ENCODE results near the gene C12orf57. TPM values are rescaled to one million over a fixed set of nuclear protein-coding genes. Genes with fewer than 3 reads are reported as not detected.

Gene C12orf57
- total RNA-seq, 4 donors from 2014 or later = 344 to 666 (median 383) TPM

DNA sequence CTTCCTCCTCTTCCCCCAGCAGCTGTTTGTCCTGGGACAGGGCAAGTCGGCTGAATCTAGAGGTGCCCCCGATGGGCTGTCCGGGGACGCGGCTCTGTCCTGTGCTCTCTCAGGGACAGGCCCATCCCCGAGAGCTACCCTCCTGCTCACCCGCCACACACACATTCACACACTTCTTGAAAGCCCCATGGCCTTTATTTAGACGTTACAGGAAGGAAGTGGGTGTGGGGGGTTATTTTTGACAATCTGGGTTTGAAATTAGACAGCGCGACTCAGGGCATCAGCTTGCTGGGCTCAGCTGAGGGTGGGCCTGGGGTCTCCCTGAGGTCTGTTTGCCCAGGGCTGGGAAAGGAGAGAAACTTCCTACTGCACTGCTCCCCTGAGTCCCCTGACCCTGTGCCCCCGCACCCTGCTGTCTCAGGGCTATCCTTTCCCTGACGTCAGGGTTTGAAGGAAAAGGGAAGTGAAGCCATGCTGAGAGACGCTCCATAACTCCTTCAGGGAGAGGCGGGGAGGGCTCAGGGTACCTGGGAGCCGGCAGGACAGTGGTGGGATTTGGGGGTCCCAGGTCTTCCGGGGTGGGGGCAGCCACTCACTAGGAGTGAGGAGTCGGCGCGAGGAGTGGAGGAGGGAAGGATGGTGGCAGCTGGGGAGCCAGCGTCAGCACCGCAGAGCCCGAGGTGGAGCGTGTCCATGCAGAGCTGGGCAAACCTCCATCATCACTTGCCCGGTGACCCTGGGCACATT lies 15.4 kb downstream of the C12orf57 start:
- Histone ChIP-seq H3K27me3 (no peaks in the 10 kb centered on the region), H3K36me3 (no peaks in the 10 kb centered on the region), H3K4me1 (peaks cover 20 to 33% of the 10 kb centered on the region in 2 donors), H3K9me3 (no peaks in the 10 kb centered on the region), H3K27ac (peak overlapping the region; percentile 5 to 73 (median 46)), H3K4me3 (replicated peaks in 1 of 3) (no peak overlapping the region)
- peak in 1 of 2 donors; percentile 8 for TF ChIP-seq POLR2A (IDR thresholded peaks at IDR 0.05)
- TF ChIP-seq, protein P1, sequence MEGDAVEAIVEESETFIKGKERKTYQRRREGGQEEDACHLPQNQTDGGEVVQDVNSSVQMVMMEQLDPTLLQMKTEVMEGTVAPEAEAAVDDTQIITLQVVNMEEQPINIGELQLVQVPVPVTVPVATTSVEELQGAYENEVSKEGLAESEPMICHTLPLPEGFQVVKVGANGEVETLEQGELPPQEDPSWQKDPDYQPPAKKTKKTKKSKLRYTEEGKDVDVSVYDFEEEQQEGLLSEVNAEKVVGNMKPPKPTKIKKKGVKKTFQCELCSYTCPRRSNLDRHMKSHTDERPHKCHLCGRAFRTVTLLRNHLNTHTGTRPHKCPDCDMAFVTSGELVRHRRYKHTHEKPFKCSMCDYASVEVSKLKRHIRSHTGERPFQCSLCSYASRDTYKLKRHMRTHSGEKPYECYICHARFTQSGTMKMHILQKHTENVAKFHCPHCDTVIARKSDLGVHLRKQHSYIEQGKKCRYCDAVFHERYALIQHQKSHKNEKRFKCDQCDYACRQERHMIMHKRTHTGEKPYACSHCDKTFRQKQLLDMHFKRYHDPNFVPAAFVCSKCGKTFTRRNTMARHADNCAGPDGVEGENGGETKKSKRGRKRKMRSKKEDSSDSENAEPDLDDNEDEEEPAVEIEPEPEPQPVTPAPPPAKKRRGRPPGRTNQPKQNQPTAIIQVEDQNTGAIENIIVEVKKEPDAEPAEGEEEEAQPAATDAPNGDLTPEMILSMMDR (IDR thresholded peaks at IDR 0.05) = no peak
- intact Hi-C loops (cut with DNase I) = no loop called here
- DNase-seq = no peak
- 73 to 77% methylated on average over 21 to 24 of the region's 24 CpGs for WGBS, 2 donors

DNA sequence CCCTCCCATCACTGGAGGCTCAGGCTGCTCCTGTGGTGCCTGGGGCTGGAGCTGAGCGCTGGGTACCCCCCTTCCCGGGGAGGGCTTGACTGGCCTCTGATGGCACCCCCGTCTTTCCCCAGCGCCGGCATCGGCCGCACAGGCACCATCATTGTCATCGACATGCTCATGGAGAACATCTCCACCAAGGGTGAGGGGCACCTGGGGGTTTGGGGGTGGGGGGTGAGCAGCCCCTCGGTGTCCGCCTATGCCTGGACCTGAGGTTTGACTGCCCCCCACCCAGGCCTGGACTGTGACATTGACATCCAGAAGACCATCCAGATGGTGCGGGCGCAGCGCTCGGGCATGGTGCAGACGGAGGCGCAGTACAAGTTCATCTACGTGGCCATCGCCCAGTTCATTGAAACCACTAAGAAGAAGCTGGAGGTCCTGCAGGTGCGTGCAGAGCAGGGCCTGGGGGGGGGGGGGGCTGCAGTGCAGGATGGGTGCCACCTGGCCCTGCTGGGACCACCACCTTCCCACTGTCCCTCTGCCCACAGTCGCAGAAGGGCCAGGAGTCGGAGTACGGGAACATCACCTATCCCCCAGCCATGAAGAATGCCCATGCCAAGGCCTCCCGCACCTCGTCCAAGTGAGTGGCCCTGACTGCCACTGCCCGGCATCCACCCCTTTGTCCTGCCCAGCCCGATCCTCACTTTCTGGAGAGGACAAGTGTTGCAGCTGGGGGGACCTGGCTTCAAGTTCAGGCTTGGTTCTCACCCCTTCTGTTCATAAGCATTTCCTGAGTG lies 16.2 kb downstream of the C12orf57 start:
- DNase-seq = no peak
- intact Hi-C loops (cut with DNase I) = loop anchor here (5.0 kb wide), 1 partner anchor 57 kb away; the partner anchor contains the start of gene LPCAT3
- Histone ChIP-seq H3K36me3 (no peaks in the 10 kb centered on the region), H3K4me1 (peaks cover 28 to 41% of the 10 kb centered on the region in 2 donors), H3K4me3 (replicated peaks in 1 of 3) (no peak overlapping the region), H3K27ac (peak overlapping the region in 1 of 3 donors; percentile 87), H3K9me3 (no peaks in the 10 kb centered on the region), H3K27me3 (no peaks in the 10 kb centered on the region)
- no peak for TF ChIP-seq POLR2A (IDR thresholded peaks at IDR 0.05)
- TF ChIP-seq, protein P1 (IDR thresholded peaks at IDR 0.05) = no peak
- 87 to 90% methylated on average over 11 to 17 of the region's 26 CpGs for WGBS, 2 donors

DNA sequence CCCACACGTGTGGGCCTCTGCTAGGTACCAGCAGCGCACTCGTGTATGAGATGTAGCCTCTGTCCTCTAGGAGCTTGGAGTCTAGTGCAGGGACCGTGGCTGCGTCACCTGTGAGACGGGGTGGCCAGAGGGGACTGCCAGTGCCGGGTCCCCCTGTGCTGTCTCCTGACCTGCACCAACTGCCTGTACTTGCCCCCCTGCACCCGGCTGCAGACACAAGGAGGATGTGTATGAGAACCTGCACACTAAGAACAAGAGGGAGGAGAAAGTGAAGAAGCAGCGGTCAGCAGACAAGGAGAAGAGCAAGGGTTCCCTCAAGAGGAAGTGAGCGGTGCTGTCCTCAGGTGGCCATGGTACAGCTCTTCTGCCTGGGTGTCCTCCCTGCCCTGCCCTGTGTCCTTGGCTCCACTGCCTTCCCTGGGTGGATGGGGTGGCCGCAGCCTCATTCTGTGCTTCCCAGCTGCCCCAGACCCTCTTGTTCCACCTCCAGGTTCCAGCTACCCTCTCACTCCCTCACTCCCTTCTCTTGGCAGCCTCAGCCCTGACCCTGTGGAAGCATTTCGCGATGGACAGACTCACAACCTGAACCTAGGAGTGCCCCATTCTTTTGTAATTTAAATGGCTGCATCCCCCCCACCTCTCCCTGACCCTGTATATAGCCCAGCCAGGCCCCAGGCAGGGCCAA lies 16.9 kb downstream of the C12orf57 start:
- intact Hi-C loops (cut with DNase I) = loop anchor here (5.0 kb wide), 1 partner anchor 57 kb away; the partner anchor contains the start of gene LPCAT3
- Histone ChIP-seq H3K4me3 (replicated peaks in 1 of 3) (no peak overlapping the region), H3K27me3 (no peaks in the 10 kb centered on the region), H3K27ac (peak overlapping the region; percentile 87 to 98 (median 97)), H3K9me3 (no peaks in the 10 kb centered on the region), H3K36me3 (peaks cover 5 to 6% of the 10 kb centered on the region in 2 donors), H3K4me1 (peaks cover 32 to 47% of the 10 kb centered on the region in 2 donors)
- TF ChIP-seq POLR2A (IDR thresholded peaks at IDR 0.05) = no peak
- TF ChIP-seq, protein P1 (IDR thresholded peaks at IDR 0.05) = no peak
- WGBS, 2 donors = 81 to 85% methylated on average over 12 to 13 of the region's 13 CpGs
- DNase-seq = no peak

DNA sequence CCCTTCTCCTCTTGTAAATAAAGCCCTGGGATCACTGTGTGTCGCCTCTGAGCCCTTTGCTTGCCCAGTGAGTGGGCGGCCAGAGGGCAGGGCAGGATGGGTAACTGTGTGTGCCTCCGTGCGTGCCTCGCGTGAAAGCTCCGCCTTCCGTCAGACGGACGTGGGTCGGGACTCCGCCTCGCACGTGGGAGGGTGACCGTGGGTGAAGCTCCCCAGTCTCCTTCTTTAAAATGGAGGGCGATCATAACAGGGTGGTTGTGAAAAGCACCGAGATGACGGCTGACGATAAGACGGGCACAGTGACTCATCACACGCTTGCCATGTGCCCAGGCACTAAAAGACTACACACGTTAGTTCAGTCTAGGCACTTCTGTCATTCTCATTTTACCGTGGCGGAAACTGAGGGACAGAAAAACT lies 17.5 kb downstream of the C12orf57 start:
- 70 to 78% methylated on average over 24 of the region's 24 CpGs for WGBS, 2 donors
- Histone ChIP-seq H3K4me3 (replicated peaks in 1 of 3) (peak overlapping the region in 1 of 3 donors; percentile 68), H3K9me3 (no peaks in the 10 kb centered on the region), H3K36me3 (peaks cover 7 to 11% of the 10 kb centered on the region in 2 donors), H3K4me1 (peaks cover 32 to 47% of the 10 kb centered on the region in 2 donors), H3K27me3 (no peaks in the 10 kb centered on the region), H3K27ac (peak overlapping the region; percentile 87 to 98 (median 97))
- intact Hi-C loops (cut with DNase I) = loop anchor here (5.0 kb wide), 1 partner anchor 56 kb away; the partner anchor contains the start of gene LPCAT3
- no peak for TF ChIP-seq POLR2A (IDR thresholded peaks at IDR 0.05)
- TF ChIP-seq, protein P1 (IDR thresholded peaks at IDR 0.05) = no peak
- DNase-seq = peak; percentile 31 to 36
